GM10266 (cell line): ENCODE measurements around the gene FGD5.

Experiments
- DNase-seq: peaks from one replicate; pipeline ENCODE4 v3.0.0; 2012; ENCODE audit errors: extremely low spot score
- TF ChIP-seq, protein P1 (sequence below): IDR thresholded peaks from 2 replicates; pipeline ENCODE4 v1.5.1; 2012; ENCODE audit warnings: mild to moderate bottlenecking, low read depth; ENCODE audit not compliant: control insufficient read depth, insufficient read depth; ENCODE audit errors: missing control alignments

Gene FGD5

GRCh38 chr3:14796403-14797077 is 22.2 kb upstream of the FGD5 start:
- TF ChIP-seq, protein P1, sequence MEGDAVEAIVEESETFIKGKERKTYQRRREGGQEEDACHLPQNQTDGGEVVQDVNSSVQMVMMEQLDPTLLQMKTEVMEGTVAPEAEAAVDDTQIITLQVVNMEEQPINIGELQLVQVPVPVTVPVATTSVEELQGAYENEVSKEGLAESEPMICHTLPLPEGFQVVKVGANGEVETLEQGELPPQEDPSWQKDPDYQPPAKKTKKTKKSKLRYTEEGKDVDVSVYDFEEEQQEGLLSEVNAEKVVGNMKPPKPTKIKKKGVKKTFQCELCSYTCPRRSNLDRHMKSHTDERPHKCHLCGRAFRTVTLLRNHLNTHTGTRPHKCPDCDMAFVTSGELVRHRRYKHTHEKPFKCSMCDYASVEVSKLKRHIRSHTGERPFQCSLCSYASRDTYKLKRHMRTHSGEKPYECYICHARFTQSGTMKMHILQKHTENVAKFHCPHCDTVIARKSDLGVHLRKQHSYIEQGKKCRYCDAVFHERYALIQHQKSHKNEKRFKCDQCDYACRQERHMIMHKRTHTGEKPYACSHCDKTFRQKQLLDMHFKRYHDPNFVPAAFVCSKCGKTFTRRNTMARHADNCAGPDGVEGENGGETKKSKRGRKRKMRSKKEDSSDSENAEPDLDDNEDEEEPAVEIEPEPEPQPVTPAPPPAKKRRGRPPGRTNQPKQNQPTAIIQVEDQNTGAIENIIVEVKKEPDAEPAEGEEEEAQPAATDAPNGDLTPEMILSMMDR: no peak
- no peak for DNase-seq

DNA sequence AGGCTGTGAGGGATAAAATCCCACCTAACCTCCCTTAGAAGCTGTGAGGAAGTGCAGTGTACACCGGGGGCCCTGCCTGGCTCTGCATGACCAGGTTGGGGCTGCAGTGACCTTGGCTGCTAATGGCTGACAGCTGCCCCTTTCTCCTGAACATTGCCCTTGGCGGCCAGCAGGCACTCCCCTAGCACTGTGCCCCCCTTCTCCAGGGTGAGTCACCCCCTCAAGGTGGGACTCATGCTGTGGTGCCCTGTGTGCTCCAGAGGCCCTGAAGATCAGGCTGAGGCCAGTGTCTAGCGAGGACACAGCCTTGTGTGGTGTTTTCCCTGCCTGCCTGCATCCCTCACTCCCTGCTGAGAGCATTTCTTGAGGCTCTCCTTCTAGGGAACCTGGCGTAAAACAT is 21.0 kb upstream of the FGD5 start:
- TF ChIP-seq, protein P1: no peak
- DNase-seq: no peak

DNA sequence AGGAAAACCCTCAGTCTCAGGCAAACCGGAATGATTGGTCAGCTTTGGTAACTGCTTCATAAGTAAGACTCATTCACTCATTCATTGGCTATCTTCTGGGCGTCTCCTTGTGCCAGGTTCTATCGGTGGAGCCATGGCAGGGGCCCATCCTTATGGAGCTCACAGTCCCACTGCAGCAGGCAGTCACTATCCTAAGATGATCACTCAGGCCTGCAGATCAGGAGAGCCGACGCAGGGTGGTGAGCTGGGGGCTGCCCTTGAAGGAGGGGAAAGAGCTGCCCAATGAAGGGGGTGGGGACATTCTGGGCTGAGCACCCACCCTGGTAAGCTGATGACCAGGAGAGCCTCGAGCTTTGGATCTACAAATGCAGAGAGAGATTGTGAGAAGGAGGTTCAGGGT is 20.5 kb upstream of the FGD5 start:
- no peak for DNase-seq
- TF ChIP-seq, protein P1: no peak

DNA sequence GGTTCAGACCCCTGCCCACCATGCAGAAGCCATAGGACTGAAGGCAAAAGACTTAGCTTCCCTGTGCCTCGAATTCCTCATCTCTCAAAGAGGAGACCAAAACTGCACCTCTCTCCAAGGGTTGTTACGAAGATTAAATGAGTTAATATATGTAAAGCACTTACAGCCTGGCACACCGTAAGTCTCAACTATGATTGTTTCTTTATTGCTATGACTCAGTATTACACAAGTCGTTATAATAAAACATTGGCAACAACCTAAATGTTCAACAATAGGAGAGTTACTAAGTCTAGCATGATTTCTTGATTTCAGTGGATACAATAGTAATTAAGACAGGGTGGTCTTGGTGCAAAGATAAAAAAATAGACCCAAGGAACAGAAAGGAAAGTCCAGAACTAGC is 19.6 kb upstream of the FGD5 start:
- DNase-seq: no peak
- TF ChIP-seq, protein P1: no peak

DNA sequence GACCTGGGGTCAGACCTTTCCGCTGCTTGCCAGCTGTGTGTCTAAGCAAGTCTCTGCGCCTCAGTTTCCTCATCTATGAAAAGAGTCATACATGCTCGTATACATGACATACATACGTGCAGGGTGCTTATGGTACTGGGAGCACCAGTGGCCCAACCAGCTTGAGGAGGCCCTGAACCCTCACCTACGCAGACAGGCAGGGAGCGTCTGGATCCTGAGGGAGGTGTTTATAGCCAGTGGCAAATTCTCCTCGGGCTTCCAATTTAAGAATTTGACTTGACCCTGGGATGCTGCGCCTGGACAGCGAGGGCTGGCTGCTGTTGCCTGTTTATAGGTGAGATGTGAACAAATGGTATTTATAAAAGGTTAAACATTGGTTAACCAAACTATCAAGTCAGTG is 17.7 kb upstream of the FGD5 start:
- DNase-seq: no peak
- TF ChIP-seq, protein P1: no peak

DNA sequence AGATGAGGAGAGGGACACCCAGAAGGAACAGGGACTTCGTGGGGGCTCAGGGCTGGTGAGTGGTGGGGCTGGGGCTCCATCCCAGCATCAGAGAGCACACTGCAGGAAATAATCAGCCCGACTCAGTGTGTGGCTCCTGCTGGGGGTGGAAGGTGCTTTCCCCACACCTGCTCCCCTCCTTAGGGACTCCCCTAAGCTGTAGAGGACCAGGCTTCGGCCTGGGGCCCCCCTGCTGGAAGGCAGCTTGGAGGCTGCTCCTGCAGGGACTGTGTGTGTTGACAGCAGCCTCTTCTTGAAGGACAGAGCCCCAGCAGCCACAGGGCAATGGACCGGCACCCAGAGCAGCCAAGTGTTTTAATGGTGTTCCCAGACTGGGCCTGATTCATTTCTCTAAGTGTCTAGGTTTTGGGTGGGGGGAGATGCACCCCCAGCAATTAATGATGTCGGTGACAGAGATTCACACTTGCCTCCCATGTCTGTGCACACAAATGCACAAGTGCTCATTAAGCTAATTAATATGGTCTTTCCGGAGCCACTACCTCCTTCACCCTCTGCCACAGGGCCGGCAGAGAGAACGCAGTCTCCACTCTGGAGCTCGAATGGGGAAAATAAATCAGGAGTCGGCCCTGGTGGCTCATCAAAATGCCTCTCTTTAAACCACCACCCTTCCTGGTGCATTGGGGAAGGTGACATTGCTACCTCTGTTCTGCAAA is 16.9 kb upstream of the FGD5 start:
- TF ChIP-seq, protein P1: no peak

GRCh38 chr3:14802381-14802731 is 16.4 kb upstream of the FGD5 start:
- TF ChIP-seq, protein P1: no peak
- no peak for DNase-seq

More for the DNA sequence above, 16.9 kb upstream of the FGD5 start:
- DNase-seq: peak; percentile 55
